Breast epithelium (tissue), 4 donors: ENCODE data around the gene CD33. TPM values are rescaled to one million over a fixed set of nuclear protein-coding genes. Genes with fewer than 3 reads are reported as not detected.

Source experiments
- DNase-seq, 2 donors: peaks; one replicate each; pipeline ENCODE4 v3.0.0-alpha.2; 2019; ENCODE audit warnings: low spot score in 2 of 2
- H3K27ac ChIP-seq, 2 donors: fragments of 200-600 bp; sonication (generic) in 1 of 2; one replicate each; pipeline ENCODE4 v1.5.1; 2016 to 2019; ENCODE audit warnings: mild to moderate bottlenecking in 1 of 2
- H3K27me3 ChIP-seq, 2 donors: fragments of 200-600 bp; sonication (generic) in 1 of 2; one replicate each; pipeline versions ENCODE4 v1.5.1 to v1.6.0; 2017 to 2019; ENCODE audit warnings: control low read depth in 1 of 2, mild to moderate bottlenecking in 1 of 2
- H3K36me3 ChIP-seq: fragments of 200-600 bp; one replicate; pipeline ENCODE4 v1.5.1; 2019
- H3K4me1 ChIP-seq, 2 donors: fragments of 200-600 bp; sonication (generic); one replicate each; pipeline ENCODE4 v1.5.1; 2016 to 2019; ENCODE audit warnings: control low read depth in 1 of 2
- H3K4me3 ChIP-seq, 3 donors: fragments of 200-600 bp; sonication (generic); 1 replicate in 2 of 3; 2 replicates in 1 of 3; pipeline ENCODE4 v1.5.1; 2016 to 2019; ENCODE audit warnings: mild to moderate bottlenecking in 3 of 3, moderate library complexity in 2 of 3
- H3K9me3 ChIP-seq, 2 donors: fragments of 200-600 bp; sonication (generic) in 1 of 2; one replicate each; pipeline ENCODE4 v1.5.1; 2016 to 2019; ENCODE audit warnings: control low read depth in 1 of 2
- POLR2A ChIP-seq: fragments of 450-650 bp; IDR thresholded peaks from one replicate; pipeline ENCODE4 v1.6.1; 2016; ENCODE audit warnings: antibody characterized with exemption, mild to moderate bottlenecking, moderate library complexity
- POLR2AphosphoS5 ChIP-seq, 3 donors: sonication (generic); formaldehyde crosslinking; IDR thresholded peaks; one replicate each; pipeline ENCODE4 v1.6.1; 2017; ENCODE audit warnings: antibody characterized with exemption in 3 of 3
- intact Hi-C: fragments of 100-400 bp; cut with DNase I; formaldehyde crosslinking; loops from one replicate; pipeline ENCODE4 v1.15.1; 2023; ENCODE audit warnings: low total_unique reads
- total RNA-seq, 3 donors: library from RNA; depleted of rRNA; stranded (reverse); fragments of >200 nt; gene quantifications; one replicate each; pipeline ENCODE4 v1.1.0, GENCODE V29; 2016
- TF ChIP-seq, protein P1 (sequence below), 3 donors: fragments of 450-650 bp; IDR thresholded peaks; one replicate each; pipeline ENCODE4 v1.5.1; 2016 to 2017; ENCODE audit warnings: antibody characterized with exemption in 3 of 3, mild to moderate bottlenecking in 3 of 3, moderate library complexity in 3 of 3

CD33 gene
- total RNA-seq, 3 donors from 2014 or later = 2.9 to 17.1 (median 6.3) TPM

GRCh38 chr19:51192689-51193088 lies 32.2 kb upstream of the CD33 start:
- intact Hi-C loops = no loop called here
- Histone ChIP-seq H3K27ac (no peak overlapping the region), H3K4me3 (no peak overlapping the region), H3K9me3 (no peaks in the 10 kb centered on the region), H3K36me3 (no peaks in the 10 kb centered on the region), H3K27me3 (peaks cover 0 to 21% of the 10 kb centered on the region in 2 donors), H3K4me1 (no peaks in the 10 kb centered on the region)
- DNase-seq = no peak
- TF ChIP-seq POLR2AphosphoS5 (IDR thresholded peaks at IDR 0.05) (no peak), POLR2A (no peak)
- TF ChIP-seq, protein P1, sequence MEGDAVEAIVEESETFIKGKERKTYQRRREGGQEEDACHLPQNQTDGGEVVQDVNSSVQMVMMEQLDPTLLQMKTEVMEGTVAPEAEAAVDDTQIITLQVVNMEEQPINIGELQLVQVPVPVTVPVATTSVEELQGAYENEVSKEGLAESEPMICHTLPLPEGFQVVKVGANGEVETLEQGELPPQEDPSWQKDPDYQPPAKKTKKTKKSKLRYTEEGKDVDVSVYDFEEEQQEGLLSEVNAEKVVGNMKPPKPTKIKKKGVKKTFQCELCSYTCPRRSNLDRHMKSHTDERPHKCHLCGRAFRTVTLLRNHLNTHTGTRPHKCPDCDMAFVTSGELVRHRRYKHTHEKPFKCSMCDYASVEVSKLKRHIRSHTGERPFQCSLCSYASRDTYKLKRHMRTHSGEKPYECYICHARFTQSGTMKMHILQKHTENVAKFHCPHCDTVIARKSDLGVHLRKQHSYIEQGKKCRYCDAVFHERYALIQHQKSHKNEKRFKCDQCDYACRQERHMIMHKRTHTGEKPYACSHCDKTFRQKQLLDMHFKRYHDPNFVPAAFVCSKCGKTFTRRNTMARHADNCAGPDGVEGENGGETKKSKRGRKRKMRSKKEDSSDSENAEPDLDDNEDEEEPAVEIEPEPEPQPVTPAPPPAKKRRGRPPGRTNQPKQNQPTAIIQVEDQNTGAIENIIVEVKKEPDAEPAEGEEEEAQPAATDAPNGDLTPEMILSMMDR (IDR thresholded peaks at IDR 0.05) = no peak

DNA sequence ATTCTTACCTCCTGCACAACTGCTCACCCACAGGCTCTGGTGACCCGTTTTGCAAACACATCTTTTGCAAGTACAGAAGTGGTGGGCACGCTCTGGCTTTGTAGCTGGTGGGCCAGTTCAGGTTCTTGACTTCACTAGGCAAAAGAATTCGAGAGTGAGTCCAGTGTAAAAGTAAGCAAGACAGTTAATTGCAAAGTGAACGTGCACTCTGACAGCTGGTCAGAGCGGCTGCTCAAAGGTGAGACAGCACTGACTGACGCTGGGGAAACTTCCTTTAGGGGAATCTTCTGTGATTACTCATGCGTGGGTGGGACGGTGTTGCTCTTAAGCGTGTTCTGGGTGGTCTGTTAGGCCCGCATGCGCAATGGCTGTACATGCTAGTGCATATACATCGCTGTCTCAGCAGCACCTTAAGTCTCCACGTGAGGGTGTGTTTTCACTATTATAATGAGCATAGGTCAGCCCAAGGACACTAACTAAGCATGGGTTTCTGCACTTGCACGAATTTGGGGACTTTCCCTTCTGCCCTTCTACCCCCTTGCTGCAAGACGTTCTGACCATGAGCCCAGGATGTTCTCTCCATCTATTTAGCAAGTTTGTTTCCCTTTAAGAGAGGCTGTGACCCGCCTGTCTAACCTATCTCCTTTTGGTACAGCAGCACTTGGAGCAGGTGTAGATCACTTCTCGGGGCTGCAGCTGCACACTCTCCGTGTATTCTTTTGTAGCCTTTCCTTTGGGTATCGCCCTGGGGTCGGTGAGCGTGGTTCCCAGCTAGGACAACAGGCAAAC lies 30.2 kb upstream of the CD33 start:
- H3K4me3 ChIP-seq = no peak overlapping the region
- no peak for DNase-seq
- TF ChIP-seq, protein P1 (IDR thresholded peaks at IDR 0.05) = no peak
- TF ChIP-seq POLR2AphosphoS5 (IDR thresholded peaks at IDR 0.05) (no peak), POLR2A (no peak)
- intact Hi-C loops = no loop called here
- H3K27me3 ChIP-seq = peaks cover 0 to 41% of the 10 kb centered on the region in 2 donors
- no peak overlapping the region for H3K27ac ChIP-seq
- no peaks in the 10 kb centered on the region for H3K9me3 ChIP-seq
- H3K36me3 ChIP-seq = no peaks in the 10 kb centered on the region
- H3K4me1 ChIP-seq = no peaks in the 10 kb centered on the region

- Histone ChIP-seq H3K27me3 (peaks cover 0 to 46% of the 10 kb centered on the region in 2 donors), H3K9me3 (no peaks in the 10 kb centered on the region), H3K4me3 (no peak overlapping the region), H3K36me3 (no peaks in the 10 kb centered on the region), H3K27ac (no peak overlapping the region), H3K4me1 (no peaks in the 10 kb centered on the region)
- no peak for DNase-seq
- intact Hi-C loops = no loop called here
- TF ChIP-seq POLR2AphosphoS5 (IDR thresholded peaks at IDR 0.05) = no peak
- TF ChIP-seq POLR2A = no peak
- TF ChIP-seq, protein P1 (IDR thresholded peaks at IDR 0.05) = no peak
These were observed 29.6 kb upstream of the CD33 start for GRCh38 chr19:51195316-51195586.

GRCh38 chr19:51195616-51196015 lies 29.3 kb upstream of the CD33 start:
- TF ChIP-seq POLR2A (no peak), POLR2AphosphoS5 (IDR thresholded peaks at IDR 0.05) (no peak)
- TF ChIP-seq, protein P1 (IDR thresholded peaks at IDR 0.05) = no peak
- Histone ChIP-seq H3K9me3 (no peaks in the 10 kb centered on the region), H3K36me3 (no peaks in the 10 kb centered on the region), H3K27me3 (peaks cover 0 to 50% of the 10 kb centered on the region in 2 donors), H3K4me3 (no peak overlapping the region), H3K4me1 (no peaks in the 10 kb centered on the region), H3K27ac (no peak overlapping the region)
- intact Hi-C loops = no loop called here
- no peak for DNase-seq

DNA sequence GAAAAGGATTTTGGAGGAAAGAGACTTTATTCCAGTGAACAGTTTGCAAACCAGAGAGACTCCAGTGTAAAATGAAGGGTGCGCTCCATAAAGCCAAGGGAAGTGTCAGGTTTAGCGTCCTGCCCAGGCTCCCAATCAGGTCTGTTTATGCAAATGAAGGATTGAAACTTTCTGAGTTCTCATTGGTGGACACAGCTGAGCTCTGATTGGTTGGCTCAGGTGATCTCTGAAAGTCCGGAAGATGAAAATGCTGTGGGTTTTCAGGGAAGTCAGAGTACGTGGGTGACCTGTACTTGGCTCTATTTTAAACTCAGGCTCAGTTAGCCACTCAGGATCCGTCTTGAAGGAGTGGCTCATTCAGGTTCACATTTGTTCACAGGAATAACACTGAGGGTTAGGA lies 28.7 kb upstream of the CD33 start:
- Histone ChIP-seq H3K36me3 (no peaks in the 10 kb centered on the region), H3K27ac (no peak overlapping the region), H3K4me3 (no peak overlapping the region), H3K27me3 (peaks cover 0 to 55% of the 10 kb centered on the region in 2 donors), H3K4me1 (no peaks in the 10 kb centered on the region), H3K9me3 (no peaks in the 10 kb centered on the region)
- DNase-seq = no peak
- TF ChIP-seq POLR2AphosphoS5 (IDR thresholded peaks at IDR 0.05) = no peak
- intact Hi-C loops = no loop called here
